ENCODE data around the gene HES3. TPM values are rescaled to one million over a fixed set of nuclear protein-coding genes. Genes with fewer than 3 reads are reported as not detected.
A peak's percentile ranks its signal among the peaks of the same experiment; 100 is the strongest.

The HES3 gene
- total RNA-seq, 1 donor from 2014 or later: not detected

DNA sequence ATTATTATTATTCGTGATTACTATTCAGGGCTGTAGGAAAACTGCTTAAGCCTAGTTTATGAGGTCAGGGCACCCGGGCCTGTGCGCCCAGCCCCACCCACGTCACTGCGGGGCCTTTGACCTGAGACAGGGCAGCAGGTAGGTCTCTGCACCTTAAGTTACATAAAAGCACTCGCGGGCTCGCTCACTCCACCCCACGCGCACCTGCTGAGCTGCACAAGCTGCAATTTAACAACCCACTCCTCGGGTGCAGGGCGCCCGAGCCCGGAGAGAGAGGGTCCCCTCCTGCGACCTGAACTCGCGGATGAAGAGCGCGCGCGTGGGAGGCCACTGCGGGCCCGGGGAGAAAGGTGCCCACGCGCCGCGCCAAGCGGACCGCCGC lies 8.7 kb upstream of the HES3 start:
- peak overlapping the region; percentile 85 for H3K4me3 Mint-ChIP-seq
- peak overlapping the region; percentile 75 for H3K27ac Mint-ChIP-seq
- TF ChIP-seq, protein P1, sequence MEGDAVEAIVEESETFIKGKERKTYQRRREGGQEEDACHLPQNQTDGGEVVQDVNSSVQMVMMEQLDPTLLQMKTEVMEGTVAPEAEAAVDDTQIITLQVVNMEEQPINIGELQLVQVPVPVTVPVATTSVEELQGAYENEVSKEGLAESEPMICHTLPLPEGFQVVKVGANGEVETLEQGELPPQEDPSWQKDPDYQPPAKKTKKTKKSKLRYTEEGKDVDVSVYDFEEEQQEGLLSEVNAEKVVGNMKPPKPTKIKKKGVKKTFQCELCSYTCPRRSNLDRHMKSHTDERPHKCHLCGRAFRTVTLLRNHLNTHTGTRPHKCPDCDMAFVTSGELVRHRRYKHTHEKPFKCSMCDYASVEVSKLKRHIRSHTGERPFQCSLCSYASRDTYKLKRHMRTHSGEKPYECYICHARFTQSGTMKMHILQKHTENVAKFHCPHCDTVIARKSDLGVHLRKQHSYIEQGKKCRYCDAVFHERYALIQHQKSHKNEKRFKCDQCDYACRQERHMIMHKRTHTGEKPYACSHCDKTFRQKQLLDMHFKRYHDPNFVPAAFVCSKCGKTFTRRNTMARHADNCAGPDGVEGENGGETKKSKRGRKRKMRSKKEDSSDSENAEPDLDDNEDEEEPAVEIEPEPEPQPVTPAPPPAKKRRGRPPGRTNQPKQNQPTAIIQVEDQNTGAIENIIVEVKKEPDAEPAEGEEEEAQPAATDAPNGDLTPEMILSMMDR (IDR thresholded peaks at IDR 0.05; ENCODE audit: unreplicated experiment): no peak
- H3K27me3 Mint-ChIP-seq (ENCODE audit: low read depth): peaks cover 31% of the 10 kb centered on the region
- no peak for DNase-seq (ENCODE audit: low spot score in 2 of 2, unreplicated experiment in 2 of 2)
- peaks cover 8% of the 10 kb centered on the region for H3K36me3 Mint-ChIP-seq
- no peaks in the 10 kb centered on the region for H3K9me3 Mint-ChIP-seq
- peaks cover 11% of the 10 kb centered on the region for H3K4me1 Mint-ChIP-seq

DNA sequence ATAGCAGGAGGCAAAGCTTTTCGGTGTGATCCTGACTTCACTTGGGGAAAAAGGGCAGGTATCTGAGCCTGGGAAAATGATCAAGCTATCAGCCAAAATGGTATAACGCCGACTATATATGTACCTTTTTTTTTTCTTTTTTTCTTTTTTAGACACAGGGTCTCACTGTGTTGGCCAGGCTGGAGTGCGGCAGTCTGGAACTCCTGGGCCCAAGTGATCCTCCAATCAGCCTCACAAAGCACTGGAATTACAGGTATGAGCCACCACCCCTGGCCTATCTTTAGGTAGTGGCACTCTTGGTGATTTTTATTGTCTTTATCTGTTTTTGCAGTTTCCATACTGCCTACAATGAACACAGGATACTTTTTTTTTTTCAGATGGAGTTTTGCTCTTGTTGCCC lies 6.9 kb upstream of the HES3 start:
- no peaks in the 10 kb centered on the region for H3K9me3 Mint-ChIP-seq
- H3K27me3 Mint-ChIP-seq (ENCODE audit: low read depth): peaks cover 49% of the 10 kb centered on the region
- H3K4me3 Mint-ChIP-seq: no peak overlapping the region
- no peak overlapping the region for H3K27ac Mint-ChIP-seq
- TF ChIP-seq, protein P1 (IDR thresholded peaks at IDR 0.05; ENCODE audit: unreplicated experiment): no peak
- H3K36me3 Mint-ChIP-seq: peaks cover 6% of the 10 kb centered on the region
- H3K4me1 Mint-ChIP-seq: peaks cover 18% of the 10 kb centered on the region
- no peak for DNase-seq (ENCODE audit: low spot score in 2 of 2, unreplicated experiment in 2 of 2)

DNA sequence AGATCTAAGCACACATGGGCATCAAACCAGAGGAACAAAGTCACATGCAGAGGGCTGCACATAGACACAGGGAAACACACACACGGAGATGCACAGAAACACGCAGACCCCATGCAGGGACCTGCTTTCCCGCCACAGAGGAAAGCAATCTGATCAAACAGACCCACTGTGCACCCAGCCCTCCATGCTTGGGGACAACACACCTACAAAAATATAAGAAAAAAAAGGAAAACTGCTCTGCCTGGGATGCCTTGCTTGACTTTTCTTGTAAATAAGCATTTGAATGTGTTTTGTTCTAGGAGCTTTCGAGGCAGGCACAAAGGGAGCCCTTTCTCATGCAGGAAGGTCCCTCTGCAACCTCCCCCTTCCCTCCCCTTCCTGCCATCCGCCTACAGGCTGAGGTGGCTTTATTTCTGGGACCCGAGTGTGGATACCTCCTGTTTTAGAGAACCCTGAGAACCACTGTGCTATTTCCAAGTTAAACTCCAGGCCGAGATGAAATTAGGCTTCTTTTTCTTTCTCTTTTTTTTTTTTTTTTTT lies 4.7 kb upstream of the HES3 start:
- no peak overlapping the region for H3K4me3 Mint-ChIP-seq
- H3K27me3 Mint-ChIP-seq (ENCODE audit: low read depth): peaks cover 65% of the 10 kb centered on the region
- peaks cover 14% of the 10 kb centered on the region for H3K4me1 Mint-ChIP-seq
- H3K9me3 Mint-ChIP-seq: no peaks in the 10 kb centered on the region
- DNase-seq (ENCODE audit: low spot score in 2 of 2, unreplicated experiment in 2 of 2): no peak
- H3K36me3 Mint-ChIP-seq: no peaks in the 10 kb centered on the region
- TF ChIP-seq, protein P1 (IDR thresholded peaks at IDR 0.05; ENCODE audit: unreplicated experiment): no peak
- no peak overlapping the region for H3K27ac Mint-ChIP-seq

DNA sequence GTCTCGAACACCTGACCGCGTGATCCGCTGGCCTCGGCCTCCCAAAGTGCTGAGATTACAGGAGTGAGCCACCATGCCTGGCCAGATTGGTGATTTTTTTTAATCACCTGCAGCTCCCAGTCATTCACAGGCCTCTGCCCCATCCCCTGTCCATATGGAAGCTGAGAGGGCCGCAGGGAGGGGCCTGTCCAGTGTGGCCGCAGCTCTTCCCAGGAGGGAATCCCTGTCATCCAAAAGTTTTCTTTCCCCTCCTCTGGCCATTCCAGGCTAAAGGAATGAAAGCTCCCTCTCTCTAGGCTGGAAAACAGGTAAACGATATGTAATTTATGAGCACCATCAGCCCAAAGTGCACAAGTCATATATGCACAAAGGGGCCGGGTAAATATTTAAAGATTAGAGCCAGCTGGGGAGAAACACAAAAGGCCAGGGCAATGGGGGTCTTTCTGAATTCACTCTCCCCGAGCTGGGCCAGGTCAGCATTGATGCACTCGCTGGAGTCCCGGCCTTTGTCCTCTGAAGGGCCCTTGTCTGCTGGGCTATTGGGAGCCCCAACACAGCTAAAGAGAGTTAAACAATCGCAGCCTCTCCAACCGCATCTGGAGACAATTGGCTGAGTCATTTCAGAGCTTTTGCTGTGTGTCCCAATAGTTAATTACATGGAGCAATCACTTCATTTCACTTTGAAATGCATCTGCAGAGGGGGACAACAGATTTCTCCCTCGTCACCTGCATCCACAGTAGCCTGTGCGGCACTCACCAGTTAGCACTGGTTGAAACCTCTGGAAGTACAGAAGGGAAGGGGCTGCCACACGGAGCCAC lies 3.8 kb upstream of the HES3 start:
- no peak overlapping the region for H3K4me3 Mint-ChIP-seq
- no peak for DNase-seq (ENCODE audit: low spot score in 2 of 2, unreplicated experiment in 2 of 2)
- TF ChIP-seq, protein P1 (IDR thresholded peaks at IDR 0.05; ENCODE audit: unreplicated experiment): no peak
- no peak overlapping the region for H3K27ac Mint-ChIP-seq
- no peaks in the 10 kb centered on the region for H3K36me3 Mint-ChIP-seq
- peaks cover 73% of the 10 kb centered on the region for H3K27me3 Mint-ChIP-seq (ENCODE audit: low read depth)
- peaks cover 7% of the 10 kb centered on the region for H3K4me1 Mint-ChIP-seq
- no peaks in the 10 kb centered on the region for H3K9me3 Mint-ChIP-seq

DNA sequence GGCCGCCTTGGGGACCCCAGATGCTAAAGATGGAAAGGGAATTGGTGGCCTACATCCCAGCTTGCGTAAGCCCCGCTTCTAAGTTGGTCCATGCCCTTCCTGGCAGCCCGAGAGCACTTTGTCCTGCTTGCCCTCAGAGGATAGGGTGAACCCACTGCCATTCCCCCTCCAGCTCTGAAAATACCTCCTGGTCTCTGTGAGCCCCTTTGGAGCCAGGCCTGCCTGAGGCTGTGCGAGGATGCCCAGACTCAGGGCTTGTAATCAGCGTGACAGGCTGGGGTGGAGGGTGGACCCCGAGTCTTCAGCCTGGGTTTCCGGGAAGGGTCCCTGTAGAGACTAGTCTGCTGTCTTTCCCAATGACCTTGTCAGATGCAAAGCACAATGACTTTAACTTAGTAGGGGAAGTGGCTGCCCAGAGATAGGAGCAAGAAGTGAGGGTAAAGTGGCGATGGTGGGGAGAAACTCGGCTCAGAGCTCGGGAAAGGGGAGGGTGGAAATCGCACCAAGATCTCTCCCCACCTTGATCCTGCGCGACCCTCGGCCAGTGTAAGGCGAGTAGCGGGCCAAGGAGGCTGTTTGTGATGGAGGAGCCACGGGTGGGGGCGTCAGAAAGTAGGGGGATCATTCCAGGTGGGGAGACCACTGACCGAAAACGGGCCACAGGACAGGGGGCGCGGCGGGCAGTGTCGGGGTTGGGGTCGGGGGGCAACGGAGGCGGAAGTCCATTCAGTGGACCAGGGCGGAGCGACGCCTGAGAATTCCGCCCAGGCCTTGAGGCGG lies 2.7 kb upstream of the HES3 start:
- TF ChIP-seq, protein P1 (IDR thresholded peaks at IDR 0.05; ENCODE audit: unreplicated experiment): no peak
- Mint-ChIP-seq H3K9me3 (no peaks in the 10 kb centered on the region), H3K27ac (no peak overlapping the region), H3K27me3 (ENCODE audit: low read depth) (peaks cover 82% of the 10 kb centered on the region), H3K4me1 (peaks cover 7% of the 10 kb centered on the region), H3K36me3 (no peaks in the 10 kb centered on the region), H3K4me3 (peak overlapping the region; percentile 5)
- no peak for DNase-seq (ENCODE audit: low spot score in 2 of 2, unreplicated experiment in 2 of 2)

All from mesothelial cell of epicardium (in vitro differentiated cells).